ENCODE measurements around the gene NDUFA3. TPM values are rescaled to one million over a fixed set of nuclear protein-coding genes. Genes with fewer than 3 reads are reported as not detected.

The NDUFA3 gene
- total and polyA plus RNA-seq, 2 donors (not counting 1 experiment from before 2014, with no cell fraction given) = 55.4 to 94.4 TPM

GRCh38 chr19:54115109-54116063 lies 12.7 kb downstream of the NDUFA3 start, which contains the start of the genes PRPF31 and TFPT:
TSS of gene PRPF31 (plus strand) at chr19:54115754. CDS start at chr19:54118279, 2,525 bp downstream.
TSS of gene TFPT (minus strand) at chr19:54115657. CDS start at chr19:54115269, 388 bp downstream.
- WGBS (ENCODE audit: insufficient coverage) = under 1% methylated on average over 59 of the region's 60 CpGs
- H3K36me3 ChIP-seq (replicated peaks in 1 of 2; ENCODE audit: control extremely low read depth in 1 of 2, control insufficient read depth in 1 of 2, extremely low read depth in 1 of 2, insufficient read depth in 2 of 2, low read length in 1 of 2) = peaks cover 3 to 26% of the 10 kb centered on the region in 2 experiments

More at GRCh38 chr19:54115109-54116063, 12.7 kb downstream of the NDUFA3 start, which contains the start of the genes PRPF31 and TFPT:
- no peak for TF ChIP-seq CTCF (IDR thresholded peaks at IDR 0.05)
- TF ChIP-seq EZH2 (IDR thresholded peaks at IDR 0.05; ENCODE audit: borderline replicate concordance, insufficient read depth, low read depth, low read length, poor library complexity, severe bottlenecking) = no peak
- Histone ChIP-seq H3K9ac (ENCODE audit: low read length) (peak within 1 kb of the TSS; percentile 77), H3K27me3 (replicated peaks in 1 of 4; ENCODE audit: control extremely low read depth in 1 of 4, control insufficient read depth in 3 of 4, insufficient read depth in 4 of 4, low read length in 3 of 4) (no peaks in the 10 kb centered on the region), H2AFZ (ENCODE audit: insufficient read depth, low read depth, low read length, poor library complexity, severe bottlenecking) (peak within 1 kb of the TSS; percentile 95), H4K20me1 (ENCODE audit: control insufficient read depth, insufficient read depth, low read length, poor library complexity, severe bottlenecking) (peaks cover 34% of the 10 kb centered on the region), H3K4me1 (ENCODE audit: control insufficient read depth in 2 of 2, insufficient read depth in 2 of 2, low read length in 2 of 2) (peaks cover 14 to 25% of the 10 kb centered on the region in 2 donors), H3K79me2 (ENCODE audit: control insufficient read depth, insufficient read depth, low read length) (peaks cover 51% of the 10 kb centered on the region), H3K27ac (ENCODE audit: low read length in 2 of 2) (peak within 1 kb of the TSS; percentile 76 to 78), H3K4me3 (ENCODE audit: control extremely low read depth in 1 of 5, extremely low read depth in 1 of 5, insufficient read depth in 1 of 5, low read depth in 2 of 5, low read length in 4 of 5) (peak within 1 kb of the TSS; percentile 71 to 86 (median 81)), H3K9me3 (ENCODE audit: control extremely low read depth in 1 of 3, control insufficient read depth in 2 of 3, insufficient read depth in 1 of 3, low read length in 2 of 3) (no peaks in the 10 kb centered on the region), H3K4me2 (replicated peaks; ENCODE audit: low read depth, low read length, poor library complexity, severe bottlenecking) (peak within 1 kb of the TSS; percentile 79)
- peak within 1 kb of the TSS; percentile 89 for H3K4me3 Mint-ChIP-seq
- POLR2A ChIA-PET = interaction anchor here (0.7 to 2.3 kb wide), 8 partner anchors 13 to 1138 kb away, joined by 3 to 25 read pairs (median 5); partner anchors contain the start of genes CNOT3, LENG1, LENG8 and NDUFA3
- ATAC-seq (ENCODE audit: low read depth) (peak; percentile 93), DNase-seq (peak; percentile 99)
- H3K9me3 Mint-ChIP-seq (ENCODE audit: insufficient read depth) = no peaks in the 10 kb centered on the region
- intact Hi-C loops (cut with micrococcal nuclease) = loop anchor here (1.0 to 10.0 kb wide), 7 partner anchors 13 to 999 kb away; partner anchors contain the start of genes CNOT3, LENG1, MYADM and NDUFA3
- H3K27ac Mint-ChIP-seq = peak within 1 kb of the TSS; percentile 87
- H3K4me1 Mint-ChIP-seq = peaks cover 31% of the 10 kb centered on the region
- CTCF ChIA-PET = interaction anchor here (0.6 to 2.4 kb wide), 3 partner anchors 13 to 66 kb away, joined by 3 to 8 read pairs (median 7); partner anchors contain the start of genes CNOT3 and NDUFA3
- no peaks in the 10 kb centered on the region for H3K27me3 Mint-ChIP-seq
